ENCODE data around the gene CHST5.
"Not testable (repeated sequence)": the region's sequence is repeated elsewhere in the genome, so short reads cannot be mapped to it uniquely, and the experiment has no call there.

CHST5 gene

DNA sequence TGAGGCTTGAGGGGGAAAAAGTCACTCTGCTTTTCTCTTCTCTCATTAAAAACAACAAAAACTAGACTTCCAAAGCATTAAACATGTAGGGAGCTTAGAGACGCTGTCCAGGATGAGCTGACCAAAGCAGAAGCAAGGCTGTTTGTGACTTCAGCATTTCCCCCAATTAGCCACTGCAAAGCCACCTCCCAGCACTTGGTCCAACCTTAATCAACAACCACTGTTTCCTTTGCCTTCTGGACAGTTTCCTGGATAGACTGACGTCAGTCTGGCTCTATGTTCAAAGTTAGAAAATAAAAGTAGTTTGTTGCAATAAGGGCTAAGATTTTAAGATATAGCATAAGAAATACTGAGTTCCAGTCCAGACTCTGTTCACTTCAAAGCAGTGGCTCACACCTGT lies 17.0 kb upstream of the CHST5 start:
- in situ Hi-C loops (cut with MboI; ENCODE audit: low sequenced_read_pairs) = no loop called here

DNA sequence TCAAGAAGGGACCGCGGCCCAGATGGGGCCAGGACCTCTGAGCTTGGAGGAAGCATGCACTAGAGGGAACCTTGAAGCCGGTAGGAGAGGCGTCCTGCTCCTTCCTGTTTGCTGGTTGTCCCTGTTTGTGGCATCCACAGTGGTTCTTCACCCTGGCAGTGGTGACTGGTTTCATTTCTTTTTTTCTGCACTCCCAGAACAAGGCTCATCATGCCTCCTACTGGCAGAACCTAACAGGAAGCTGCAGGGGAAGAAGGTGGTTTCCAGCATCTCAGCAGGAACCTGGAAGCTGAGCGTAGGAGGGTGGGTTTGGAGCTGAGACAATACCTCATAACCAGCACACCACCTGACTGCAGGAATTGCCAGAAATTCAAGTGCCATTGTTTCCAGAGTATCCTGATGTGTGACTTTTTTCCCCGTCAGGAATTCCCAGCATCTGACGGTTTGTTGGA lies 14.3 kb upstream of the CHST5 start:
- in situ Hi-C loops (cut with MboI; ENCODE audit: low sequenced_read_pairs) = no loop called here

DNA sequence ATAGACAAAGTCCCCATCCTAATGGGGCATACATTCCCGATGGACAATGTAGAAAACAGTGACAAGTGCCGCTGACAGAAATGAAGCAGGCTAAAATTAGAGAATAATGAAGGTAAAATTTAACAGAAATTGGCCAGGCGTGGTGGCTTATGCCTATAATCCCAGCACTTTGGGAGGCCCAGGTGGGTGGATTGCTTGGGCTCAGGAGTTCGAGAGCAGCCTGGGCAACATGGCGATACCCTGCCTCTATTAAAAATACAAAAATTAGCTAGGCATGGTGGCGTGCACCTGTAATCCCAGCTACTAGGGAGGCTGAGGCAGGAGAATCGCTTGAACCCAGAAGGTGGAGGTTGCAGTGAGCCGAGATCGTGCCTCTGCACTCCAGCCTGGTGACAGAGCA lies 12.5 kb upstream of the CHST5 start:
- in situ Hi-C loops (cut with MboI; ENCODE audit: low sequenced_read_pairs) = not testable (repeated sequence)

DNA sequence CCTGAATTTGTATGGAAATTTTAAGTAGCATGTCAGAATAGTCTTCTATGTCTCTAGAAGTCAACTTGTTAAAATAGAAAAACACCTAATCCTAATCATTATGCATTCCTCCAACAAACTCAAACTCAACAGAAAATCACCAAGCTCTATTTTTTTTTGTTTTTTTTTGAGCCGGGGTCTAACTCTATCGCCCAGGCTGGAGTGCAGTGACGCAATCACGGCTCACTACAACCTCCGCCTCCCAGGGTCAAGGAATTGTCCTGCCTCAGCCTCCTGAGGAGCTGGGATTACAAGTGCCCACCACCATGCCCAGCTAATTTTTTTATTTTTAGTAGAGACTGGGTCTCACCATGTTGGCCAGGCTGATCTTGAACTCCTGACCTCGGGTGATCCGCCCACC lies 10.4 kb upstream of the CHST5 start:
- in situ Hi-C loops (cut with MboI; ENCODE audit: low sequenced_read_pairs) = no loop called here

DNA sequence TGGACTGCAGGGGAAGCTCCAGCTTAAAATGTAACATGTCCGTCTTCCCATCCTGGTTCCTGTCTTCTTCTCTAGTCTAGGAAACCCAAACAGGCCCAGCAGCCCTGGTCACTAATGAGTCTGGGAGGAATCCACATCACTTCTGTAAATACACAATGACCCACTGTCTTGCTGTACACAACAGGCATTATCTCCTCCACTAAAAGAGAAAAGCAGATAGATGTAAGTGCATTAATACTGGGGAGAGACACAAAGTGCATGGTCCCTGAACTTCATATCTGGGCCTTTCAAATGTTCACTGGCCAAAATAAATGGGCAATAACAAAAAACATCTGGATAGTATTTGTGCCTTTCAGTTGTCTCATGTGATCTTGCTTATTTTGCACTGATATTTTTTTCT lies 10.0 kb upstream of the CHST5 start:
- in situ Hi-C loops (cut with MboI; ENCODE audit: low sequenced_read_pairs) = not testable (repeated sequence)

DNA sequence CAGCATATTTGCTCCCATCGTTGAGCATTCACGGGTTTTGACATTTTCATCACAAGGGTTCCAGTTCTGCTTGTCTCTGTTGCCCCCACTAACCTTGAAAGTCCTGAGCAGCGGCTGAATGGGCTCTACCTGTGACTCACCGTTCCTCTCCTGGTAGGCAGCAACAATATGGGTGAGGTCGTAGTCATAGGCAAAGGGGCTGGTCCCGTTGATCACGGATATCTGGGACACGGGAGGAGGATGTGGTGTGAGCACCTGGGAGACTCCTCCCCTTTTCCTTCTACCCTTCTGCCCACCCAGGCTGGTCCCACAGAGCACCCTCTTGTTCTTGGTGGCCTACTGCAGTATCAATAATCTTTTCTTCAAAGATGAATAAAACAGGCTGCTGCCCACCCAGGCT lies 6.6 kb upstream of the CHST5 start:
- in situ Hi-C loops (cut with MboI; ENCODE audit: low sequenced_read_pairs) = not testable (repeated sequence)

DNA sequence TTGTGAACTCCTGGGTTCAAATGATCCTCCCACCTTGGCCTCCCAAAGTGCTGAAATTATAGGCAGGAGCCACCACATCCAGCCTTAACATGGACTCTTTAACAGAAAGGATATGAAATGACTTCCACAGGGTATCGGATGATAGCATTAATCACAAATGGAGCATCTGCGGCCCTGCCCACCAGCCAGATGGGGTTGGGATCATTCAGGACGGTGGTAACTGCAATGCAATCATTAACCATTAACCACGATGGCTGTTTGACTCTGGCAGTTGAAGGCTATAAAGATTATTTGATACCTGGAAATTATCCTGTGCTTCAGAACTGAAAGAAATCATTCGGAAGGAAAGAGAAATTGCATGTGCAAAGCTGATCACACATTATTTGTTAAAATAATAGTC lies 5.3 kb upstream of the CHST5 start:
- in situ Hi-C loops (cut with MboI; ENCODE audit: low sequenced_read_pairs) = no loop called here

DNA sequence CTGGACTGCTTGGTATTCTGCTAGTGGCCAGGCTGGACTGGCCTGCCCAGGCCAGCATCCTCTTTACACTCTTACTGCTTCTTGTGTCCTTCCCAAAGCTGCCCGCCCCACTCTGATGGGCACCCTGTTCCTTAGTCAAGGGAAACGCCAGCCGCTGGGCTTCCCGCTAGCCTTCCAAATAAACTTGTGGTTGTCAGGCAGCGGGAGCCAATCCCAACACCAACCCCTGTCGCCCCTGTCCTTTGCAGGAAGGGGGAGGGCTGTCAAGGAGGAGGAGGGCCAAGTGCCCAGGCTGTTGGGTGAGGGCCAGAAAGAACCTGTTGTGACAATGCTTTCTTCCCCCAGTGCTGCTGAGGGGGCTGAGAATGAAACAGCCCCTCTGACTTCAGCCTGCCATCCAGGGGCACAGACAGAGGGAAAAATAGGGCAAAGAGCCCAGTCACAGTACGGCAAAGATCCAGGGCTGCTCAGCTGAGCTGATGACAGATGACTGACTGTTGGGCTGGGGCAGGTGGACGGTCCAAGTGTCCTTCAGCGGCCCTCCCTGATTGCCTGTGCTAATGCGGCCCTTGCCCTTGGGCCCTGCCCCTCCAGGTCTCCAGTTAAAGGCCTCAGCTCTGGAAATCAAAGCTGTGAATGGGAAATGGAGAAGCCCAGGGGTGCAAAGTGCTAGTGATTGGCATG lies 3.1 kb upstream of the CHST5 start:
- in situ Hi-C loops (cut with MboI; ENCODE audit: low sequenced_read_pairs) = not testable (repeated sequence)

DNA sequence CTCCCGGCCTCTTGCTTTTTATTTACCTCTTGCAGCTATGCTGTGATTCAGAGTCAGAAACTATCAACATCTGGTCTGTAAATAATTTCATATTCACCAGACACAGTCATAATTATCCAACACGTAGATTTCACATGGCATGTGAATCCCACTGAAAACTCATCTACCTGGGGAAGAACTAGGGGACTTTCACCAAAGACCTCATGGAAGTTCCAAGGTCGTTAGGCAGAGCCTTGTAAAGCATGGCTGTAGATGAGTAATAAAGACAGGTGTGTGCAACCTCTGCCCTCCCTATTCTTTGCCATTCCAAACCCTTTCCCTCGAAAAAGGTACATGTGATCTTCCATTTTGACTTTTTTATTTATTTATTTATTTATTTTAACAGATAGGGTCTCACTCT lies 1.9 kb upstream of the CHST5 start:
- in situ Hi-C loops (cut with MboI; ENCODE audit: low sequenced_read_pairs) = no loop called here

DNA sequence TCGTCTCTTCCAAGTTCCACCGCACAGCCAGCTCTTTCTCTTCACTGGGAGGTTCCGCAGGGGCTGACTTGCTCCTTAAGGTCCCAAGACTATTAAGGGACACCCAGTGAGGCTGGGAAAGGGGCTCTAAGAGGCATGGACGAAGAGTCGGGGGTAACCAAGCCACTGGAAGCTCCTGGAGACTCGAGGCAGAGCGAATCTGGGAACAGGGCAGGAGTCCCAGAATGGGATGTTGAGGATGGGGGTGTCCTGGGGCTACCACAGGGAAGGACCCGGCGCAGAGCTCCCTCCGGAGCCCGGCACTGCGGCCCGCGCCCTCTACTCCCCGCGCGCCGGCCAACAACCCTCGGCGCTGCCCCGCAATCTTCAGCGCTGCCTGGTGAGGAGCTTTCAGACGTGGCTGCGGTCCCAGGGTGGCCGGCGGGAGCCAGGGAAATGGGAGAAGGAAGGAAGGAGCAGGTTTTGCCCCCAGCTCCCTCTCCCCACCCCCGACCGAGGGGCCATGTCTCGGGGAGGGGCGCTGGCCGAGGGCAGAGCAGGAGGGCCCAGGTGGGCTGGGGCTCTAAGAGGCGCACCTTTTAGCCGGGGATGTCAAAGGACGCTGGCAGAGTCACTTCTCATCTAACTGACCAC lies 581 bp downstream of the CHST5 start:
- in situ Hi-C loops (cut with MboI; ENCODE audit: low sequenced_read_pairs) = no loop called here

DNA sequence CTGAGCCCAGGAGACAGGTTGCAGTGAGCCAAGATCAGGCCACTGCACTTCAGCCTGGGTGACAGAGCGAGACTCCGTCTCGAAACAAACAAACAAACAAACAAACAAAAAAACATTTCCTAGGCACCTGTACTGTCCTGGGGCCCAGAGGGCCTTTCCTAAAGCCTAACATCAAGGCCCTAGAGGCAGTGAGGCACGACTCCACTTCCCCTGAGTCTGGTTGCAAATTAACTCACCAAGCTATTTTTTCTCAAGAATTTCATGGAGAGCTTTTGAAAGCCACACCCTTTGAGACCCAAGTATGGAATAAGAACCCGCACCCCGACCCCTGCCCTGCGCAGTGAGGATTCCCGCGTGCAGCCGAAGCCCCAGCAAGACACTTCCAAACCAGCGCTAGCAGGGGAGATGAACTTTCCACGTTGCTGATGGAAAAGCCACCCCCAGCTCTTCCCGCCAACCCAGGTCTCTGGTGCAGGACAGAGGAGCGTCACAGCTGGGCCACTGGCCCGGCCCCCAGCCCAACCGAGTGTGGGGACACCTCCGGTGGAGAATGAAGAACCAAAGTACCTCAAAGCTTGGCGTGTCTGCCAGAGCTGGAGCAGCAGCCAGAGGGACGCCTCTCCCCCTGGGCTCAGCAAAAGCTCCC lies 1.2 kb downstream of the CHST5 start:
- in situ Hi-C loops (cut with MboI; ENCODE audit: low sequenced_read_pairs) = no loop called here

DNA sequence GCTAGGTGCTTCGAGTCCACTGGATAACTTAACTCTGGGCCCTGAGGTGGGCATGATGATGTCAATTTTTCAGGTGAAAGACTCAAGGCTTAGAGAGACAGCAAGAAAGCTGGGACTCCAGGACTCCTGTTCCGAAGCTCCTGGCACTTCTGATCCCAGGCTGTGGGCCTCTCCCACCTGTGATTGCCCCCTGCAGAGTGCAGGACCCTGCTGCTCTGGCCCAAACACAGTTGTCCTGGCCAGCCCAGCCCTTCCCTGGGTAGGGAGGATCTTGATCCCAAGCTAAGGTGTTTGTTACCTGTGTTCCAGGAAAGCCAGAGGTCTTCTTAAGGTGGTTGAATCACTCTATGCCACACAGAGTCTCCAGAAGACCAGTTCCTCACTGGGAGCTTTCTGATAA lies 3.1 kb downstream of the CHST5 start:
- in situ Hi-C loops (cut with MboI; ENCODE audit: low sequenced_read_pairs) = no loop called here

DNA sequence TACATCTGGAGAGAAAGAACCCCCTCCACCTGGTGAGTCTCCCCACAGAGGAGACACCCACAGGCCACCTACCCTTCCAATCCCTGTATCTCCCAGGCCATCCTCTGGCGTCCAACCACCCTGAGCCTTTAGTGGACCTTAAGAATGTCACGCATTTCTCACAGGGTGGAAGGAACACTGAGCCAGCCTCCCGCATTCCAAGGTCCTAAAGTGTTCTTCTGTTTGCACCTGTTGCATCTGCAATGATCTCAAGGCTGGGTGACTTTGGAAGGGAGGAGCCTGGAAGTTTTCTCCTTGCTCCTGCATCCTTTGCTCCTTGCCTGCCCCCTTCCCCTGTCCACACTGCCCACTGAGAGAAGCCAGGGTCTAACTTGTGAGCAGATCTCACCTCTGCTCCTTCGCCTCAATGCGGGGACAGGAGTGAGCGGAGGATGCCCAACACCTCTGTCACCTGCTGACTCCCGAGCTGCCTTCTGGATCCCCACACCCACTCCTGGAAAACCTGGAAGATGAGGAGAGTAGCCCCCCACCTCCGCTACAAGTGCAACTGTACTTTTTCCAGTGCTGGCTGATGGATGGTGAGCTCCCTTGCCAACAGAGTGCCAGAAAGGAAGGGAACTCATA lies 3.7 kb downstream of the CHST5 start:
- in situ Hi-C loops (cut with MboI; ENCODE audit: low sequenced_read_pairs) = no loop called here

DNA sequence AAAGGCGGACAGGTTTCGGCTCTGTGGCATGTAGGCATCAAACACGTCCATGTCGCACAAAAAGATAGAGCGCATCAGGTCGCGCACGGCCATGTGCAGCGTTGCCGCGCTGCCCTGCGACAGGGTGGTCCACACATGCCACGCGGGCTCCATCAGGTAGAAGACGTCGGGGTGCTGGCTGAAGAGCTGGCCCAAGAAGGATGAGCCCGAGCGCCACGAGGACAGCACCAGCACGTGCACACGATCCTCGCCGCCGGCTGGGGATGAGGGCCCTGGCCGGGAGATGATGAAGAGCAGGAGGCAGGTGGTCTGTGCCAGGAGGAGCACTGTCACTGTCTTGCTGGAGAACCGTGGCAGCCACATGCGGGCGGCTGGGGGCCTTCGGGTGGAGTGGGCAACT lies 5.9 kb downstream of the CHST5 start:
- in situ Hi-C loops (cut with MboI; ENCODE audit: low sequenced_read_pairs) = no loop called here

DNA sequence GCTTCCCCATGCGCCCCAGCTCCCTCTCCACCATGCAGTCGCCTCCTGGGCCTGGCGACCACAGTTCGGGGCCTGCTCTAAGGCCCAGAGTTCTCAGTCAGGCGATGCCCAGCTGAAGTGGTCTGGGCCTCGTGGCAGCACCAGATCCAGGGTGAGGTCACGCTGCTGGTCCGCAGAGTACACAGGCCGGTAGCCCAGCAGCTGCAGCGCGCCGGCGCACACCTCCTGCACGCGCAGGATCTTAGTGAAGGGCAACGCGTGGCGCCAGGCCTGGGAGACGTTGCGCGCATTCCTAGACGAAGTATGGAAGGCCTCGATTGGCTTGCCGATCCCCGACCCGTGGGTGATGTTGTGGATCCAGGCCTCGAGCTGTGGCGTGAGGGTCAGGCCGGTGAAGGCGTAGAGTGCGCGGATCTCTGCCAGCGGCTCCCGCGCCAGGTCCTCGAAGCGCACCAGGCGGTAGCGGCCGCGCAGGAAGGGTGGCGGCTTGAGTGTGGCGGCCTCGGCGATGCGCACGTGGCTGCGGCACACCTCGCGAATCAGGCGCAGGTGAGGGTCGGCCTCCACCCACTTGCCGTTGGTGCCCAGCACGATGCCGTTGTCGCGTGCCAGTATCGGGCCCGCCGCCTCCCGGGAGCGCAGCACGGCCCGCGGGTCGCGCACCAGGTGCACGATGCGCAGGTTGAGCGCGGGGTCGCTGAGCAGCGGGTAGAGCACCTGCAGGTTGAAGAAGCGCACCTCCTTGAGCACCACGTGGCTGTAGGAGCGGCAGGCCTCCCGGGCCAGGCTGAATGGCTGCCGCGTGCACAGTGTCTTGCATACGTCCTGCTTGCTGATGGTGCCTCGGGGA lies 6.6 kb downstream of the CHST5 start:
- in situ Hi-C loops (cut with MboI; ENCODE audit: low sequenced_read_pairs) = no loop called here

DNA sequence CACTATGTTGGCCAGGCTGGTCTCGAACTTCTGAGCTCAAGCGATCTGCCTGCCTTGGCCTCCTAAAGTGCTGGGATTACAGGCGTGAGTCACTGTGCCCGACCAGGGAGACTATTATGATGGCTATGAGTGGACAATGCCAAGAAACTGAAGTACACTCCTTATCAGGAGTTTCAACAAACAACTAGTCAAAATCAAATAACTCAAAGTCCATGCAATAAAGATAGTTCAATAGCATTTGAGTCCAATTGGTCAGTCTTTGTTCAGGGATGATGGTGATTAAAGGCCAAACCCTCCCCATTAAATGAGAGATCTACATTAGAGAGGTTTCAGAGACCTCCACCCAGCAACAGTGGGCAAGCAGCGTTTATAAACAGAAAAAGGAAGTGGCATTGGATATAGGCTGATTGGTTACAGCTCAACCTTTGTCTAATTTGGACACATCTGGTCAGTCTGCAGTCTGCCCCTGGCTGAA lies 8.0 kb downstream of the CHST5 start:
- in situ Hi-C loops (cut with MboI; ENCODE audit: low sequenced_read_pairs) = no loop called here

DNA sequence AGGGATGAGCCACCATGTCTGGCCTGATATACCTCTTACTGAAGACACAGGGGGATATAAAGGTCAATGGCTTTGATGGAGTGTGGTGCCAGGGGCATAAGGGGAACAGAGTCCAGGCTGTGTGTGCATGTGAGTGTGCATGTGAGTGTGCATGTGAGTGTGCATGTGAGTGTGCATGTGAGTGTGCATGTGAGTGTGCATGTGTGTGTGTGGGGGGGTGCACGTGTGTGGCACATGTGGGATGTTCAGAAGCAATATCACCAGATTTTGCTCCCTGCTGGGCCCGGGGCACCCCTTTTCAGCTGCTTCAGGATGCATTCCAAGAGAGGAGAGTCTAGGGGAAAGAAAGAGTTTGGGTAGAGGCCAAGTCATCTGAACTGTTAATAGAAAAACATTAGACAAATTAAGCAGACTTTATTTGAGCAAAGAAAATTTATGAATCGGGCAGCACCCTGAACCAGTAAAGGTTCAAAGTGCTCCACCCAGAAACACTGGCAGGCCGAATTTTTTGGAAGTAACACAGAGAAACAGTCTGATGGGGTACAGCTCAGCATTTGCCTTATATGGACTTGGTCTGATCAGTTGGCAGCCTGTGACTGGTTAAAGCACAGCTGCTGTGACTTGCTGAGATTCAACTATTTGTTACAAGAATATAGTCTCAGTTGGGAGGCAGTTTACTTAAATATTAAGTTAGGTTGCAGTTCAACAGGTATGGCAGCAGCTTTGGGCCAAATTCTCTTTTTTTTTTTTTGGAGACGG lies 9.7 kb downstream of the CHST5 start:
- in situ Hi-C loops (cut with MboI; ENCODE audit: low sequenced_read_pairs) = no loop called here

DNA sequence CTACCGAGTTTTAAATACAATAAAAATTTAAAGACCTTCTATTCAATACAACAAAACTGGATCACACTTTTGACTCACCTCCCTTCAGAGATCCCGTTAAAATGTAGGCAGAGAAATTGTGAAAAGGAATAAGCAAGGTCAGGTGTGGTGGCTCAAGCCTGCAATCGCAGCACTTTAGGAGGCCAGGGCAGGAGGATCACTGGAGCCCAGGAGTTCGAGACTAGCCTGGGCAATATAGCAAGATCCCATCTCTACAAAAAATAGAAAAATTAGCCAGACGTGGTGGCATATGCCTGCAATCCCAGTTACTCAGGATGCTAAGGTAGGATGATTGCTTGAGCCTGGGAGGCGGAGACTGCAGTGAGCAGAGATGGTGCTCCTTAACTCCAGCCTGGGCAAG lies 16.7 kb downstream of the CHST5 start:
- in situ Hi-C loops (cut with MboI; ENCODE audit: low sequenced_read_pairs) = no loop called here

DNA sequence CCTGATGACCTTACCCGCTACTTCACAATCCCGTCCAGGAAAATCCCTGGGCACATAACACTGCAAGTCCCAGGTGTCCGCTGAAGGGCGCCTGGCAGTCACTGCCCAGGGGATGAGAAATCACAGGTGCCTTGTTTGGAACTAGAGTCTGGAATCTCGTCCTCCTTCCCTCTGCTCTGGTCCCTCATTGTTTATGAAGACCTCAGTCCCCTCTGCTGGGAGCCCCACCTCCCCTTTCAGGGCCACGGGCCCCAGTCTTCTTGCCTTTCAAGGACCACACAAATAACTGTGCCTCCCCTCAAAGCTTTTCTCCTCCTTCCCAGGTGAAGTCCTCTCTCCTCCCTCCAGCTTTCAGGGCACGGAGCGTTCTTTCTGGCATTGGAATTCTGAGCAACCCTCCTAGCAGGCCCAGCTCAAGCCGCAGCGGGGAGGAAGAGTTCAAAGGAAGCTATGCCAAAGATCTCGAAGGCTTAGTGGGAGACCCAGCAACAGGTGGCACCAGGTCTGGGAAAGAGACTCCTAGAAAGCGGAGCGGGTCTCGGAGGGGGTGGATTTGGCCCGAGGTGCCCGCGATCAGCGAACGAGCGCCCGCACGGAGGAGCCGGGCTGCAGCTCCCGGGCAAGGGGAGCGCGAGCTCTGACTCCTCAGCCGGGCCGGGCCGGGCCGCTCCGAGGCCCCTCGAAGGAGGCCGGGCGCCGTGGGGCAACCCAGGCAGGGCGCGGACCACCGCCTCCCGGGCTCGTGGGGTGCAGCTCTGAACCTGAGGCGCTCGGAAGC lies 19.5 kb downstream of the CHST5 start:
- in situ Hi-C loops (cut with MboI; ENCODE audit: low sequenced_read_pairs) = not testable (repeated sequence)
